ENCODE measurements around the gene RAP1GAP2.

Gene RAP1GAP2

GRCh38 chr17:2911755-2912111, 115.5 kb downstream of the RAP1GAP2 start:
- no peak for DNase-seq (ENCODE audit: low read depth)

DNA sequence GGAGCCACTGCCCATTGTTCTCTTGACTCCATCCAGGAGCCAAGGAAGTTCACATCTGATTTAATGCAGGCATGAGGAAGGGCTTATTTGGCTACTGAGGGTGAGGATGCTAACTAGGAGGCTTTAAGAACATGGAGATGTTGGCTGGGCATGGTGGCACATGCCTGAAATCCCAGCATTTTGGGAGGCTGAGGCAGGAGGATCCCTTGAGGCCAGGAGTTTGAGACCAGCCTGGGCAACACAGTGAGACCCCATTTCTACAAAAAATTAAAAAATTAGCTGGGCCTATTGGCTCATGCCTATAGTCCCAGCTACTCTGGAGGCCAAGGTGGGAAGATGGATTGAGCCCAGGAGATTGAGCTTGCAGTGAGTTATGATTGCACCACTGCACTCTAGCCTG, 116.5 kb downstream of the RAP1GAP2 start:
- DNase-seq (ENCODE audit: low read depth), result no peak

DNA sequence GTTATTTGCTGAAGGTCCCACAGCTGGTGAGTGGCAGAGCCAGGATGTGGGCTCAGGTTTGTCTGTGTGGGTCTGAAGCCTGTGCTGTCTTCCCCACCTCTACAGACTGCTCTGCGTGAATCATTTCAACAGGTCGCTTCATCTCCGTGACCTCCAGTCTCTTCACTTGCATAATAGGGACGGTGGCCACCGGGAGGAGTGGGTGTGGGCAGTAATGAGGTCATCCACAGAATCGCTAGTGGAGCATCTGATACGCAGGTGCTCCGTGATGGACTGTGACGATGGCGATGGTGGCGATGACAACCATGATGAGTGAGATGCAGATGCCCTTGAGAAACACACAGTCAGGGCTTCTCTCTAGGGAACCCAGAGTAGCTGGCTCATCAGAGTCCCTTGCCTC, 120.2 kb downstream of the RAP1GAP2 start:
- no peak for DNase-seq (ENCODE audit: low read depth)

DNA sequence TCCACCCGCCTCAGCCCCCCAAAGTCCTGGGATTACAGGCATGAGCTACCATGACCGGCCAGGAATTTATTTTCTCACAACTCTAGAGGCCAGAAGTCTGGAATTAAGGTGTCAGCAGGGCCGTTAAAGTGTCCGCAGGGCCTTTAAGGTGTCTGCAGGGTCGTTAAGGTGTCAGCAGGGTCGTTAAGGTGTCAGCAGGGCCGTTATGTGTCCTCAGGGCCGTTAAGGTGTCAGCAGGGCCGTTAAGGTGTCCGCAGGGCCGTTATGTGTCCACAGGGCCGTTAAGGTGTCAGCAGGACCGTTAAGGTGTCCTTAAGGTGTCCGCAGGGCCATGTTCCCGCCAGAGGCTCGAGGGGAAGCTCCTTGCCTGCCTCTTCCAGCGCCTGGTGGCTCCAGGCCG, 125.2 kb downstream of the RAP1GAP2 start:
- DNase-seq (ENCODE audit: low read depth), result no peak

GRCh38 chr17:2924211-2924610, 128.0 kb downstream of the RAP1GAP2 start:
- DNase-seq (ENCODE audit: low read depth), result no peak

DNA sequence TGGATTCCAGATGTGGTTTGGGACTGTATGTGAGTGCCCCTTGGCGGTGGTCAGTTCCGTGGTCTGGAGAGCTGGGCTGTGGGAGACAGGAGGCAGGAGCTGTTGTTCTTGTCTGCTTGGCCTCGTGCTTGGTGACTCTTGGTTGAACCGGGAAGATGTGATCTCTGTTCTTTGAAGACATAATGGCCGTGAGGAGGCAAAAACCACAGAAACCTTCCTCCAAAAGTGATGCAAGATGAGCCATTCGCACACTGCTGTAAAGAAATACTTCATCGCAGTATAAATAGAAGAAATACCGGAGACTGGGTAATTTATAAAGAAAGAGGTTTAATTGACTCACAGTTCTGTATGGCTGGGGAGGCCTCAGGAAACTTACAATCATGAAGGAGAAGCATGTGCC, 128.8 kb downstream of the RAP1GAP2 start:
- no peak for DNase-seq (ENCODE audit: low read depth)

GRCh38 chr17:2926019-2926650, 129.9 kb downstream of the RAP1GAP2 start:
- DNase-seq (ENCODE audit: low read depth), result no peak

GRCh38 chr17:2928294-2928890, 132.2 kb downstream of the RAP1GAP2 start:
- no peak for DNase-seq (ENCODE audit: low read depth)

DNA sequence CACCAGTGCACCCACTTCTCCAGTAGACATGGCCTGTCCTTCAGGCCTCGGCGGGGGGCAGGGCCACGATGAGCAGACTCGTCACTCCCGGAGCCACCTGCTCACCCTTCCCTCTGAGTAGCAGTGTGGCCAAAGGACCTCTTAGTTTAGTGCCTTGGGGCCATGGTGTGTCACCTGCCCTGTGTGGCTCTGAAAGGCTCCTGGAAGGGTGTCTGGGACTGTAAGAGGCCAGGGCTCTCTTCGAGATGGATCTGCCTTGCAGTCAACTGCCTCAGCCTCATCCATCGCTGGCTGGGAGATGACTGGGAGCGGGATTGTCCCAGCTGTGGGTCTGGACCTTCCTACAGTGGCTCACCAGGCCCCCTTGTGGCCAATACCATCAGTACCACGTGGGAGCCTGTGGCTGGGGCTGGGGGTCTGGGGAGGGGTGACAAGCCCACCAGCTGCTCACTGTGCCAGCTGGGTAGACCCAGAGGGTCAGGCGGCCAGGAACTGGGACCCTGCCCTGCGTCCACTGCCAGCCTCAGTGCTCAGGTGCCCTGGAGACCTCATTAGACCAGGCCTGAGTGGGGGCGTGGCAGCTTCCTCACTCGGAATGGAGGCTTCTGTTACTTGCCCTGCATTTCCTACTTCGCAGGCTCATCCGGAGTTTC, 133.8 kb downstream of the RAP1GAP2 start:
- no peak for DNase-seq (ENCODE audit: low read depth)

- no peak for DNase-seq (ENCODE audit: low read depth)
Observed at GRCh38 chr17:2931876-2932275, 135.6 kb downstream of the RAP1GAP2 start.

- DNase-seq (ENCODE audit: low read depth), result no peak
Observed at GRCh38 chr17:2932946-2933345, 136.7 kb downstream of the RAP1GAP2 start.

DNA sequence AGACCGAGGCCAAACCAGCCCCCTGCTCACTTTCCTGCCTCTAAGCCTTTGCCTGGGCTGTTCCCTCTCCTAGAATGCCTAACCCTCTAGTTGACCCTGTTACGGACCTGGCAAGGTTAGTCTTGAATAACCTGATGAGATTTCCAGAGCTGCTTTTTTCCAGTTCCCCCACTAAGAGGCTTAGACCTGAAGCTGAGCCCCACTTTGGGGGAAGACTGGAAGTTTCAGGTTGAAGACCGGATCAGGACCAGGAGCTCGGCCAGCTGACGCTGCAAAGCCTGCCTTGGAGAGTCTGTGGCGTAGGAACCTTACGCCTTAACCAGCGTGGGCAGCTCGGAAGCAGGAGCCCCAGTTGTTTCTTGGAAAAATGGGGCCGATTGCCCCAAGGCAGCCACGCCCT, 137.4 kb downstream of the RAP1GAP2 start:
- DNase-seq (ENCODE audit: low read depth), result no peak

DNA sequence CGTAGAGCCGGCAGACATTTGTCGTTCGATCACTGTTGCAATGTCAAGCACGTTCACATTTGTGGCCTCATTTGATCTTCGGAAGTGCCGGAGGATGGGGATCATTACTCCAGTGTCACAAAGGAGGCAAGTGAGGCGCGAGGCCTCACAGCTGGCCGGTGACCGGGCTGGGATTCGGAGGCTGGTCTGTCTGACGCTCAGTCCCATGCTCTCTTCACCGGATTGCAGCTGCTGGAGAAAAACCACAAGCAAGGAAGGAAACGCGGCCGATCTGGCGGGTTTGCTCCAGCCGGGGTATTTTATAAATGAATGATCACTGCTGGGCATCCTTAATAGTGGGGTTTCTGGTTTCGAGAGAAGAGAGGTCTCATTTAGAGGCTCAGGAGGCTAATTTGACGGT, 139.4 kb downstream of the RAP1GAP2 start:
- no peak for DNase-seq (ENCODE audit: low read depth)

DNA sequence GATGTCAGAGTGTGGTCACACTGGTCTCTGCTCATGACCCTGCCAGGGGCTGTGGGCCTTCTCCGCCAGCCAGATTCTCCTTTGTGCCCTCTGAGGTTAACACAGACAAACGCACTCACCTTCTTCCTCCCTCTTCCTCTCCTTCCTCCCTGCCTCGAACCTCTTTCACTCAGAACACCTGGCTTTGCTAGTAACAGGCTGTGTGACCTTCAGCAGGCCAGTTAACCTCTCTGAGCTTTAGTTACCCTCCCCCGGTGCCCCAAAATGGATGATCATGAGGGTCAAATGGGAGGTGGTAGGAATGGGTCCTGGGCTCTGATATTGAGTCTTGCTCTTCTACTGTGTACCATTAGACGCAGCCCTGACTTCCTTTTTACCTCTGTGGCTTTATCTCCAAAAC, 140.1 kb downstream of the RAP1GAP2 start:
- DNase-seq (ENCODE audit: low read depth), result no peak

- no peak for DNase-seq (ENCODE audit: low read depth)
Observed at GRCh38 chr17:2936771-2937321, 140.6 kb downstream of the RAP1GAP2 start.

DNA sequence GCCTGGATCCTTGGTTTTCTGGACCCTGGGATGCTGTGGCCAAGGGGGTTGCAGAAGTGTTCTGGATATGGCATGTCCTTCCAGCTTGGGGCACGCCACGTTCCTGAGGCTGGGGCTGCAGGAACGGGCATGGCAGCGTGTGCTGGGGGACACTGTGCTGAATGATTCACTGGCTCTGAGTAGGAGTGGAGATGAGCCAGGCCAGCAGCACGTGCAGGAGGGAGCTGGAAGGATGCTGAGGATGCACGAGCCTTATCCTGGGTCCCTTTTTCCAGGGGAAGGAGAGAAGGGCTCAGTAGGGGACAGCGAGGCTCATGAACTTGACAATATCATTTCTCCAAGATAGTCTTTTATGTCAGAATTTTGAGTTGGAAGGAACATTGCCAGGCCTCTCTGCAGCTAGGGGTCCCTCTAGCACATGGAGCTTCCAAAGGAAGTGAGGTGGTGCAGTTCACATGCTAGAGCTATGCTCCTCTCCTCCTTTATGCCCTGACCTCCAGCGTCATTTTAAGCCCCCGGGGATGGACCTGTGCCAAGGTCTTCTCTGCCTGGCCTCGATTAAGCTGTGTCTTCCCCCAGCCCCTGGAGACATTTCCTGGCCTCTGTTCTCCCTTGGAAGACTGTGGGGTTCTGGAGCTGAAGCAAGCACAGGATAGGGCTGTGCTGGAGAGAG, 141.2 kb downstream of the RAP1GAP2 start:
- no peak for DNase-seq (ENCODE audit: low read depth)

- no peak for DNase-seq (ENCODE audit: low read depth)
Observed at GRCh38 chr17:2939714-2940351, 143.6 kb downstream of the RAP1GAP2 start.

GRCh38 chr17:2940352-2940751, 144.1 kb downstream of the RAP1GAP2 start:
- no peak for DNase-seq (ENCODE audit: low read depth)

GRCh38 chr17:2943981-2944380, 147.7 kb downstream of the RAP1GAP2 start:
- no peak for DNase-seq (ENCODE audit: low read depth)

DNA sequence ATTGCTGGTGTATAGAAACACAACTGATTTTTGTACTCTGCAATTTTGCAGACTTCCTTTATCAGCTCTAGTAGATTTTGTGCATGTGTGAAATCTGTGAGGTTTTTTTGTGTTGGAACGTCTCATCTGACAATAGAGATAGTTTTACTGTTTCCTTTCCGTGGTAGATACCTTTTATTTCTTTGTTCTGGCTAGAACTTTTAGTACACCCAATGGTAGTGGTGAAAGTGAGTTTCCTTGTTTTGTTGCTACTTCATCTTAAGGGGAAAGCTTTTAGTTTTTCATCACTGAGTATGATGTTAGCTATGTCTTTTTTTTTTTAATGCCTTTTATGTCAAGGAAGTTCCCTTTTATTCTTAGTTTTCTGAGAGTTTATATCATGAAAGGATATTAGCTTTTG, 149.1 kb downstream of the RAP1GAP2 start:
- DNase-seq (ENCODE audit: low read depth), result no peak

DNA sequence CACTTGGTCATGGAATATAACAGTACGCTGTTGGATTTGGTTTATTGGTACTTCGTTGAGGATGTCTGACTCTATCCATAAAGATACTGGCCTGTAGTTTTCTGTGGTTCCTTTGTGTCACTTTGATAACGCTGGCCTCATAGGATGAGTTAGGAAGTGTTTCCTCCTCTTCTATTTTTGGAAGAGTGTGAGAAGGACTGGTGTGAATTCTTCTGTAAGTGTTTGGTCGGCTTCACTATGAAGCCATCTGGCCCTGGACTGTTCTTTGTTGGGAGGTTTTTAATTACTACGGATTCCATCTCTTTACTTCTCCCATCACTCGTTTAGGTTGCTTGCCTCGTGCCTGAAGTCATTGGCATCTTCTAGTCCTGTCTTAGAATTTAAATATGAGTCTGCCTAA, 149.9 kb downstream of the RAP1GAP2 start:
- no peak for DNase-seq (ENCODE audit: low read depth)

DNA sequence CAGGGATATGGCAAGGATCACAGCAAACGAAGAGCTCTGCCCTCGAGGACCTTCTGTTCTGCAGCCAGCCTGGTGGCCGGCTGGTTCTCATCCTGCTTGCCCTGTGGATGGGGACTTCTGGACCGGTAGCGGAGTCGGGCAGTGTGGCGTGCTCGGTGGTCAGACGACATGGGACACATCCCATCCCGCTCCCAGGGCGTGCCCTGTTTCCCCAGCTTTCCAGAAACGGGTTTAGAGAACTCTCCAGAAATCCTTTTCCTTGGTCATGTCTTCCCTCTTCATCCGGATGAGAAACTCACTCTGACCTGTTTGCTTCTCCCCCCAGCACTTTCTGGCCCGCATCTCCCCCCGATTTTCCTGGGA, 151.3 kb downstream of the RAP1GAP2 start:
- DNase-seq (ENCODE audit: low read depth), result no peak

Measured in stimulated activated CD8-positive, alpha-beta memory T cell treated with anti-CD3 and anti-CD28 coated beads, Interleukin-12 subunit alpha, Interleukin-12 subunit beta, amount 100 ng/mL, for 1 hour (primary cell).